Gastrocnemius medialis (tissue), 4 donors: ENCODE results near the gene WNT10A. TPM values are rescaled to one million over a fixed set of nuclear protein-coding genes. Genes with fewer than 3 reads are reported as not detected.

ENCODE experiments used
- ATAC-seq, 2 donors: fragments of 150-250 bp; one replicate each; pipeline ENCODE4 v1.9.1; 2016
- DNase-seq, 2 donors: peaks; one replicate each; pipeline ENCODE4 v3.0.0-alpha.2; 2019
- H3K27ac ChIP-seq, 4 donors: fragments of 200-600 bp; sonication (generic); 1 replicate in 1 of 4; 2 replicates in 3 of 4; pipeline ENCODE4 v1.5.1; 2016 to 2018; ENCODE audit warnings: mild to moderate bottlenecking in 2 of 4, moderate library complexity in 1 of 4
- H3K27me3 ChIP-seq, 3 donors: fragments of 200-600 bp; sonication (generic) in 2 of 3; 1 replicate in 1 of 3; 2 replicates in 2 of 3; pipeline versions ENCODE4 v1.5.1 to v1.6.0; 2016 to 2019; ENCODE audit warnings: mild to moderate bottlenecking in 1 of 3, moderate library complexity in 1 of 3
- H3K36me3 ChIP-seq, 2 donors: fragments of 200-600 bp; sonication (generic) in 1 of 2; one replicate each; pipeline ENCODE4 v1.5.1; 2017 to 2018
- H3K4me1 ChIP-seq, 2 donors: fragments of 200-600 bp; sonication (generic) in 1 of 2; one replicate each; pipeline ENCODE4 v1.5.1; 2016 to 2017; ENCODE audit warnings: mild to moderate bottlenecking in 2 of 2
- H3K4me3 ChIP-seq, 4 donors: fragments of 200-600 bp; sonication (generic) in 3 of 4; 1 replicate in 1 of 4; 2 replicates in 3 of 4; pipeline ENCODE4 v1.5.1; 2016 to 2019; ENCODE audit warnings: mild to moderate bottlenecking in 2 of 4
- H3K9me3 ChIP-seq, 3 donors: fragments of 200-600 bp; sonication (generic) in 2 of 3; 1 replicate in 1 of 3; 2 replicates in 2 of 3; pipeline ENCODE4 v1.5.1; 2016 to 2019
- CTCF ChIP-seq, 5 experiments: fragments of 450-650 bp in 3 of 5; fragments of 200-600 bp in 2 of 5; sonication (generic) in 2 of 5; IDR thresholded peaks in 4 of 5; conservative IDR thresholded peaks in 1 of 5; 1 replicate in 4 of 5; 2 replicates in 1 of 5; pipeline ENCODE4 v1.5.1; 2016 to 2019; ENCODE audit warnings: antibody characterized with exemption in 5 of 5, mild to moderate bottlenecking in 3 of 5, moderate library complexity in 3 of 5
- POLR2A ChIP-seq, 2 donors: fragments of 450-650 bp; IDR thresholded peaks; one replicate each; pipeline ENCODE4 v1.6.1; 2017; ENCODE audit warnings: antibody characterized with exemption in 2 of 2, mild to moderate bottlenecking in 2 of 2, moderate library complexity in 2 of 2
- in situ Hi-C, 4 donors: fragments of 200-750 bp; cut with MboI; loops; one replicate each; pipeline versions ENCODE4 v1.15.0 to v1.8.0; 2017; ENCODE audit warnings: low sequenced_read_pairs in 4 of 4
- intact Hi-C: fragments of 100-400 bp; cut with DNase I; formaldehyde crosslinking; loops from one replicate; pipeline ENCODE4 v1.15.1; 2023; ENCODE audit warnings: low total_unique reads
- total RNA-seq, 4 donors: library from RNA; depleted of rRNA; stranded (reverse); fragments of >200 nt; gene quantifications; one replicate each; pipeline versions ENCODE4 v1.1.0 to v1.2.3, GENCODE V29; 2016

WNT10A gene
- total RNA-seq, 4 donors from 2014 or later, result not detected

DNA sequence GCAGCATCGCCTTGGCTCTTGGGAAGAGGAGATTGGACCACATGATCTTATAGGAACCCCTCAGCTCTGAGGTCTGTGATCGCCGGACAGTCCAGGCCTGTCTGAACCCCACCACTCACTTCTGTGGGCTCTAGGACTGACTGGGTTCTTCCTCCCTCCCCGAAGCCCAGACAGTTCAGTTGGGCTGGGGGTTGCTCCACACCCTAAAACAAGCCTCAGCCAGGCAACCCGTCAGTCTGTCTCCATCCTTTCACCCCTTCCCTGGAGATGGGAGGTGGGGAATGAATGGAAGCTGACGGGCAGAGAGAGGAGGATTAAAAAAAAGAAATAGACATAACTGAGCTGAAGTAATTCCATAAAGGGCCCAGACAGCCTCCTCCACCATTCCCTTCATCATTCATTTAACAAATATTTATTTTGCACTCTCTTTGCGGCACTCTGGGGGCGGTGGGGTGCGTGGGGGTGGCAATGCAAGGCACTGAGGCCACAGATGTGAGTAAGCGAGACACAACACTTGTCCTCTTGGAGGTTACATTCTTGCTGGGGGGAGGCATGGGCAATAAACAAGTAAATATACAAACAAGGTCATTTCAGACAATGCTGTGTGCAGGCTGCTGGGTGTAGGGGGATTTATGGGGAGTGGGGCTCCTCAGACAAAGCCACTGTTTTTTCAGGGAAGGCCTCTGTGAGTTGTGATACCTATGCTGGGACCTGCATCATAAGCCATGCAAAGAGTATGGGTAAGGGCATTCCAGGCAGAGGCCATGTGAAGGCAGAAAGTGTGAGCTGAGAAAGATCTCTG lies 12.9 kb downstream of the WNT10A start:
- DNase-seq (no peak), ATAC-seq (no peak)
- H3K4me1 ChIP-seq, result peaks cover 7 to 10% of the 10 kb centered on the region in 2 donors
- TF ChIP-seq POLR2A (IDR thresholded peaks at IDR 0.05), result no peak
- no peak for TF ChIP-seq CTCF (IDR thresholded peaks at IDR 0.05 in 4 of 5, conservative IDR thresholded peaks at IDR 0.05 in 1 of 5)
- peak overlapping the region; percentile 37 to 51 (median 44) for H3K4me3 ChIP-seq
- no peaks in the 10 kb centered on the region for H3K9me3 ChIP-seq
- H3K36me3 ChIP-seq, result no peaks in the 10 kb centered on the region
- no peak overlapping the region for H3K27ac ChIP-seq
- in situ Hi-C loops, result no loop called here
- peaks cover 49 to 52% (median 51%) of the 10 kb centered on the region in 3 donors for H3K27me3 ChIP-seq
- intact Hi-C loops, result no loop called here

- ATAC-seq (no peak), DNase-seq (no peak)
- Histone ChIP-seq H3K4me3 (no peak overlapping the region), H3K27ac (no peak overlapping the region), H3K36me3 (no peaks in the 10 kb centered on the region), H3K27me3 (peaks cover 56 to 60% (median 58%) of the 10 kb centered on the region in 3 donors), H3K9me3 (no peaks in the 10 kb centered on the region), H3K4me1 (peaks cover 9 to 11% of the 10 kb centered on the region in 2 donors)
- in situ Hi-C loops, result no loop called here
- intact Hi-C loops, result no loop called here
- no peak for TF ChIP-seq CTCF (IDR thresholded peaks at IDR 0.05 in 4 of 5, conservative IDR thresholded peaks at IDR 0.05 in 1 of 5)
- no peak for TF ChIP-seq POLR2A (IDR thresholded peaks at IDR 0.05)
Measured at GRCh38 chr2:218894151-218894879, 13.7 kb downstream of the WNT10A start.

GRCh38 chr2:218894880-218895157 lies 14.2 kb downstream of the WNT10A start:
- H3K27me3 ChIP-seq, result peaks cover 61 to 64% (median 63%) of the 10 kb centered on the region in 3 donors
- TF ChIP-seq CTCF (IDR thresholded peaks at IDR 0.05 in 4 of 5, conservative IDR thresholded peaks at IDR 0.05 in 1 of 5) (no peak), POLR2A (IDR thresholded peaks at IDR 0.05) (no peak)
- peaks cover 9 to 11% of the 10 kb centered on the region in 2 donors for H3K4me1 ChIP-seq
- ATAC-seq (no peak), DNase-seq (no peak)
- H3K4me3 ChIP-seq, result no peak overlapping the region
- no peak overlapping the region for H3K27ac ChIP-seq
- H3K9me3 ChIP-seq, result no peaks in the 10 kb centered on the region
- in situ Hi-C loops, result no loop called here
- H3K36me3 ChIP-seq, result no peaks in the 10 kb centered on the region
- intact Hi-C loops, result no loop called here

DNA sequence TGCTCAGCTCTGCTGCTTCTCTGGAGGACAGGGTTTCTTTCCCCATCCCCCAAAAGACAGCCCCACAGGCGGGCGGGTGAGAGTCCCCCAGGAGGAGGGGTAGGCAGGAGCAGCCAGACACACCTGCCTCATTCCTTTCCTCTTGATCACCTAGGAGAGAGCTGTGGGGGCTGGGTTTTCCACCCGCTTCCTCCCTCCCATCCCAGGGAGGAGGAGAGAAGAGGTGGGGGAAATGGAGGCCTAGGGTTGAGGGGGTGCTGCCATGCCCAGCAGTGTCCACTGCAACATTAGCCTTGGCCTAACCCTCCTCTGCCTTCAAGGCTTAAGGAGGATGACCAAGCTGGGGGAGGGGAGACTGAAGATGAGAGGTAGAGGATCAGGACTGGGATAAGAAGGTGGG lies 14.7 kb downstream of the WNT10A start:
- intact Hi-C loops, result no loop called here
- Histone ChIP-seq H3K4me3 (no peak overlapping the region), H3K4me1 (peaks cover 9 to 11% of the 10 kb centered on the region in 2 donors), H3K36me3 (no peaks in the 10 kb centered on the region), H3K27me3 (peaks cover 64 to 69% (median 66%) of the 10 kb centered on the region in 3 donors), H3K27ac (no peak overlapping the region), H3K9me3 (no peaks in the 10 kb centered on the region)
- DNase-seq (no peak), ATAC-seq (no peak)
- in situ Hi-C loops, result no loop called here
- TF ChIP-seq CTCF (IDR thresholded peaks at IDR 0.05 in 4 of 5, conservative IDR thresholded peaks at IDR 0.05 in 1 of 5) (no peak), POLR2A (IDR thresholded peaks at IDR 0.05) (no peak)
